Neural cell (in vitro differentiated cells): Measurements from ENCODE around the gene CNTFR. TPM values are rescaled to one million over a fixed set of nuclear protein-coding genes. Genes with fewer than 3 reads are reported as not detected.

Experiments
- H2AFZ ChIP-seq: fragments of 200-600, 300-800 bp; sonication (generic), shearing (Covaris generic); 2 replicates; pipeline ENCODE4 v1.6.0; 2014; ENCODE audit warnings: low read depth, mild to moderate bottlenecking, antibody characterized with exemption, low read length, moderate library complexity
- H3F3A ChIP-seq: fragments of 200-600 bp; shearing (Covaris generic); 2 replicates; pipeline ENCODE4 v1.6.1; 2016; ENCODE audit warnings: mild to moderate bottlenecking, moderate library complexity, mixed read lengths, antibody characterized with exemption, low read length; ENCODE audit not compliant: insufficient read depth, poor library complexity, severe bottlenecking
- H3K27ac ChIP-seq: fragments of 200-600, 300-800 bp; sonication (generic), shearing (Covaris generic); 2 replicates; pipeline ENCODE4 v1.5.1; 2014; ENCODE audit warnings: mild to moderate bottlenecking, low read length, moderate library complexity
- H3K27me3 ChIP-seq: fragments of 300-800, 200-600 bp; sonication (generic), shearing (Covaris generic); 2 replicates; pipeline ENCODE4 v1.6.0; 2014; ENCODE audit warnings: mild to moderate bottlenecking, low read depth, low read length, moderate library complexity; ENCODE audit not compliant: insufficient read depth
- H3K36me3 ChIP-seq: fragments of 300-800, 200-600 bp; sonication (generic), shearing (Covaris generic); 2 replicates; pipeline ENCODE4 v1.5.1; 2014; ENCODE audit warnings: mild to moderate bottlenecking, antibody characterized with exemption, low read length, moderate library complexity; ENCODE audit not compliant: insufficient read depth
- H3K4me2 ChIP-seq: fragments of 300-800, 200-600 bp; sonication (generic), shearing (Covaris generic); 2 replicates; pipeline ENCODE4 v1.6.0; 2014; ENCODE audit warnings: mild to moderate bottlenecking, low read length
- H3K4me3 ChIP-seq: fragments of 300-800, 200-600 bp; sonication (generic), shearing (Covaris generic); 2 replicates; pipeline ENCODE4 v1.5.1; 2014; ENCODE audit warnings: mild to moderate bottlenecking, low read length, moderate library complexity
- H3K79me2 ChIP-seq: fragments of 200-600 bp; shearing (Covaris generic); replicated peaks from 2 replicates; pipeline ENCODE4 v1.6.0; 2014; ENCODE audit warnings: mild to moderate bottlenecking, low read length, moderate library complexity; ENCODE audit not compliant: insufficient read depth
- H3K9ac ChIP-seq: fragments of 300-800, 200-600 bp; sonication (generic), shearing (Covaris generic); 2 replicates; pipeline ENCODE4 v1.6.1; 2016; ENCODE audit warnings: mild to moderate bottlenecking, low read length, mixed read lengths
- H3K9me2 ChIP-seq: fragments of 200-600 bp; shearing (Covaris generic); 2 replicates; pipeline ENCODE4 v1.6.1; 2016; ENCODE audit warnings: mild to moderate bottlenecking, low read length, mixed read lengths; ENCODE audit not compliant: insufficient read depth
- H3K9me3 ChIP-seq: fragments of 200-600, 300-800 bp; sonication (generic), shearing (Covaris generic); 2 replicates; pipeline ENCODE4 v1.6.1; 2016; ENCODE audit warnings: mild to moderate bottlenecking, mixed run types, low read length, moderate library complexity, mixed read lengths
- H4K20me1 ChIP-seq: fragments of 200-600 bp; shearing (Covaris generic); 2 replicates; pipeline ENCODE4 v1.6.1; 2016; ENCODE audit warnings: mild to moderate bottlenecking, mixed run types; ENCODE audit not compliant: insufficient read depth
- EP300 ChIP-seq: fragments of 450-650 bp; conservative IDR thresholded peaks from 2 replicates; pipeline ENCODE4 v1.6.1; 2014; ENCODE audit warnings: antibody characterized with exemption, mild to moderate bottlenecking, moderate library complexity; ENCODE audit not compliant: poor library complexity, severe bottlenecking
- EZH2 ChIP-seq: fragments of 200-600, 300-800 bp; shearing (Covaris generic), sonication (generic); IDR thresholded peaks from 2 replicates; pipeline ENCODE4 v1.6.1; 2014; ENCODE audit warnings: antibody characterized with exemption, low read length, borderline replicate concordance, mild to moderate bottlenecking; ENCODE audit not compliant: insufficient read depth, poor library complexity, severe bottlenecking
- MXI1 ChIP-seq: fragments of 450-650 bp; conservative IDR thresholded peaks from 2 replicates; pipeline ENCODE4 v1.6.1; 2014; ENCODE audit warnings: antibody characterized with exemption, mild to moderate bottlenecking; ENCODE audit not compliant: poor library complexity, severe bottlenecking
- POLR2AphosphoS5 ChIP-seq: IDR thresholded peaks from 2 replicates; pipeline ENCODE4 v1.6.1; 2012
- RAD21 ChIP-seq: fragments of 450-650 bp; conservative IDR thresholded peaks from 2 replicates; pipeline ENCODE4 v1.6.1; 2014; ENCODE audit warnings: antibody characterized with exemption, mild to moderate bottlenecking, moderate library complexity
- SMC3 ChIP-seq: fragments of 450-650 bp; conservative IDR thresholded peaks from 2 replicates; pipeline ENCODE4 v1.6.1; 2014; ENCODE audit warnings: antibody characterized with exemption, mild to moderate bottlenecking, moderate library complexity; ENCODE audit not compliant: poor library complexity
- TAF1 ChIP-seq: IDR thresholded peaks from 2 replicates; pipeline ENCODE4 v1.6.1; 2012; ENCODE audit warnings: low read depth
- polyA plus RNA-seq: library from polyadenylated mRNA; depleted of rRNA; stranded (reverse); fragments of >200 nt; gene quantifications from 2 replicates; pipeline ENCODE4 v1.2.3, GENCODE V29; 2014
- TF ChIP-seq, protein P1 (sequence below): IDR thresholded peaks from 2 replicates; pipeline ENCODE4 v1.6.1; 2012; ENCODE audit warnings: borderline replicate concordance
- TF ChIP-seq, protein P2 (sequence below): fragments of 450-650 bp; IDR thresholded peaks from 2 replicates; pipeline ENCODE4 v1.5.1; 2014; ENCODE audit warnings: antibody characterized with exemption, mild to moderate bottlenecking, moderate library complexity; ENCODE audit not compliant: poor library complexity, severe bottlenecking

Gene CNTFR
- polyA plus RNA-seq, 1 donor from 2014 or later = 19.0 TPM

DNA sequence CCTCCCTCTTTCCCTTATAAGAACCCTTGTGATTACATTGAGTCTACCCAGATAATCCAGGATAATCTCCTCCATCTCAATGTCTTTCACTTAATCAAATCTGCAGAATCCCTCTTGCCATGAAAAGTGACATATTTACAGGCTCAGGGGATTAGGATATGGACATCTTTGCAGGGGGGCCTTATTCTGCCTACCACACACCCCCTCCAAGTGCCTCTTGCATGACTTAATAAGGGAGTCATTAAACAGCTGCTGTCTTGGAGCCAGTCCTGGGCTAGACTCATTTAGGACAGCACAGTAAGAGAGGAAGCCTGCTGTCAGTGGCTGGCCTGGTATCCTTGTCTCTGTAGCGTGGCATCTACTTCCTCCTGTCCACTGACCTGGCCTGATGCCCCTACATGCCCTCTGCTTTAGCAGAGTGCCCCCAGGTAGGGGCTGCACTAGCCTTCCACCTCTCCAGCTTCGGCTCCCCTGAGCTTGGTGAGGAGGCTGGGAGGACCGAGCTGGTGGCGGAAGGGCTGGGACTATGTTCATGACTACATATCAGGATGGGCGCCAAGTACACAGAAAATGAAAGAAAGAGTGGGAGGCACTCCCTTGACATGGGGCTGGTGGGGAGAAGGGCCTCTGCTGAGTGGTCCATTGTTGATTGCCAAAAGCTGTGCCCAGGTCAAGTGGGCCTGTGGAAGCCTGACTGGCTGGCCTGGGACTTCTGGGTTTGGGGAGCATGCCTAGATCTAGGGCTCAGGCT, 84.0 kb downstream of the CNTFR start:
- no peaks in the 10 kb centered on the region for H4K20me1 ChIP-seq
- no peak overlapping the region for H2AFZ ChIP-seq
- H3K9ac ChIP-seq = no peak overlapping the region
- H3K9me3 ChIP-seq = no peaks in the 10 kb centered on the region
- H3K9me2 ChIP-seq = no peaks in the 10 kb centered on the region
- no peak for TF ChIP-seq POLR2AphosphoS5
- no peak for TF ChIP-seq RAD21
- TF ChIP-seq, protein P1, sequence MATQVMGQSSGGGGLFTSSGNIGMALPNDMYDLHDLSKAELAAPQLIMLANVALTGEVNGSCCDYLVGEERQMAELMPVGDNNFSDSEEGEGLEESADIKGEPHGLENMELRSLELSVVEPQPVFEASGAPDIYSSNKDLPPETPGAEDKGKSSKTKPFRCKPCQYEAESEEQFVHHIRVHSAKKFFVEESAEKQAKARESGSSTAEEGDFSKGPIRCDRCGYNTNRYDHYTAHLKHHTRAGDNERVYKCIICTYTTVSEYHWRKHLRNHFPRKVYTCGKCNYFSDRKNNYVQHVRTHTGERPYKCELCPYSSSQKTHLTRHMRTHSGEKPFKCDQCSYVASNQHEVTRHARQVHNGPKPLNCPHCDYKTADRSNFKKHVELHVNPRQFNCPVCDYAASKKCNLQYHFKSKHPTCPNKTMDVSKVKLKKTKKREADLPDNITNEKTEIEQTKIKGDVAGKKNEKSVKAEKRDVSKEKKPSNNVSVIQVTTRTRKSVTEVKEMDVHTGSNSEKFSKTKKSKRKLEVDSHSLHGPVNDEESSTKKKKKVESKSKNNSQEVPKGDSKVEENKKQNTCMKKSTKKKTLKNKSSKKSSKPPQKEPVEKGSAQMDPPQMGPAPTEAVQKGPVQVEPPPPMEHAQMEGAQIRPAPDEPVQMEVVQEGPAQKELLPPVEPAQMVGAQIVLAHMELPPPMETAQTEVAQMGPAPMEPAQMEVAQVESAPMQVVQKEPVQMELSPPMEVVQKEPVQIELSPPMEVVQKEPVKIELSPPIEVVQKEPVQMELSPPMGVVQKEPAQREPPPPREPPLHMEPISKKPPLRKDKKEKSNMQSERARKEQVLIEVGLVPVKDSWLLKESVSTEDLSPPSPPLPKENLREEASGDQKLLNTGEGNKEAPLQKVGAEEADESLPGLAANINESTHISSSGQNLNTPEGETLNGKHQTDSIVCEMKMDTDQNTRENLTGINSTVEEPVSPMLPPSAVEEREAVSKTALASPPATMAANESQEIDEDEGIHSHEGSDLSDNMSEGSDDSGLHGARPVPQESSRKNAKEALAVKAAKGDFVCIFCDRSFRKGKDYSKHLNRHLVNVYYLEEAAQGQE = no peak
- TF ChIP-seq, protein P2, sequence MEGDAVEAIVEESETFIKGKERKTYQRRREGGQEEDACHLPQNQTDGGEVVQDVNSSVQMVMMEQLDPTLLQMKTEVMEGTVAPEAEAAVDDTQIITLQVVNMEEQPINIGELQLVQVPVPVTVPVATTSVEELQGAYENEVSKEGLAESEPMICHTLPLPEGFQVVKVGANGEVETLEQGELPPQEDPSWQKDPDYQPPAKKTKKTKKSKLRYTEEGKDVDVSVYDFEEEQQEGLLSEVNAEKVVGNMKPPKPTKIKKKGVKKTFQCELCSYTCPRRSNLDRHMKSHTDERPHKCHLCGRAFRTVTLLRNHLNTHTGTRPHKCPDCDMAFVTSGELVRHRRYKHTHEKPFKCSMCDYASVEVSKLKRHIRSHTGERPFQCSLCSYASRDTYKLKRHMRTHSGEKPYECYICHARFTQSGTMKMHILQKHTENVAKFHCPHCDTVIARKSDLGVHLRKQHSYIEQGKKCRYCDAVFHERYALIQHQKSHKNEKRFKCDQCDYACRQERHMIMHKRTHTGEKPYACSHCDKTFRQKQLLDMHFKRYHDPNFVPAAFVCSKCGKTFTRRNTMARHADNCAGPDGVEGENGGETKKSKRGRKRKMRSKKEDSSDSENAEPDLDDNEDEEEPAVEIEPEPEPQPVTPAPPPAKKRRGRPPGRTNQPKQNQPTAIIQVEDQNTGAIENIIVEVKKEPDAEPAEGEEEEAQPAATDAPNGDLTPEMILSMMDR = no peak
- TF ChIP-seq EZH2 = no peak
- TF ChIP-seq SMC3 = no peak
- no peak for TF ChIP-seq EP300
- TF ChIP-seq MXI1 = no peak
- TF ChIP-seq TAF1 = no peak
- H3K79me2 ChIP-seq = no peaks in the 10 kb centered on the region
- H3K27me3 ChIP-seq = no peaks in the 10 kb centered on the region
- H3K27ac ChIP-seq = no peak overlapping the region
- no peak overlapping the region for H3K4me2 ChIP-seq
- no peaks in the 10 kb centered on the region for H3K36me3 ChIP-seq
- H3K4me3 ChIP-seq = no peak overlapping the region
- H3F3A ChIP-seq = no peaks in the 10 kb centered on the region

DNA sequence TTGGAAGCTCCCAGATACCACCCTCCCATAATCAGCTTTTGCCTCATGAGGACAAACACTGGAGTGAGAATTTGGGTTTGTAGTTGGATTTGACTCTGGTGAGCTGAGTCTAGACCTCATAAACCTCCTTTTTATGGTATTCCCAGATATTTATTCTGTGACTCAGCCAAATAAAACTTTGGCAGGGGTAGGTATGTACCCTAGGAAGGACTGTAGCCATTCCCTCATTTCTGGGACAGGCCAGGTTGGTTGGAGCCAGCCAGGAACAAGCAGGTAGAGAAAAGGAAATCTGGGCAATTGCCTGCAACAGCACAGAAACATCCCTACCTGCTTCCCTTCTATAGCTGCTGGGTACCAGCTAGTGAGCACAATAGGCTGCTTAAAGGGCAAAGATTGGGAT, 86.1 kb downstream of the CNTFR start:
- Histone ChIP-seq H3K79me2 (no peaks in the 10 kb centered on the region), H3K9me2 (no peaks in the 10 kb centered on the region), H3K27ac (no peak overlapping the region), H4K20me1 (no peaks in the 10 kb centered on the region), H2AFZ (no peak overlapping the region), H3K4me2 (no peak overlapping the region), H3K27me3 (no peaks in the 10 kb centered on the region), H3K9ac (no peak overlapping the region), H3F3A (peaks cover 6% of the 10 kb centered on the region), H3K9me3 (no peaks in the 10 kb centered on the region), H3K4me3 (no peak overlapping the region), H3K36me3 (no peaks in the 10 kb centered on the region)
- TF ChIP-seq POLR2AphosphoS5 = no peak
- TF ChIP-seq MXI1 = no peak
- no peak for TF ChIP-seq TAF1
- TF ChIP-seq RAD21 = no peak
- TF ChIP-seq SMC3 = no peak
- no peak for TF ChIP-seq EP300
- TF ChIP-seq EZH2 = no peak
- TF ChIP-seq, protein P2 = no peak
- TF ChIP-seq, protein P1 = no peak
